Ureter (tissue), 1 donor: ENCODE data around the gene MAML2. TPM values are rescaled to one million over a fixed set of nuclear protein-coding genes. Genes with fewer than 3 reads are reported as not detected.

Experiments
- DNase-seq: peaks from one replicate; pipeline ENCODE4 v3.0.0-alpha.2; 2020; ENCODE audit warnings: low spot score
- total RNA-seq: library from RNA; stranded (reverse); gene quantifications from one replicate; pipeline ENCODE4 v1.2.4, GENCODE V29; 2023
- donor health status: DM: yes; HTN: yes; CAD: no.

The MAML2 gene
- total RNA-seq, 1 donor from 2014 or later: 35.8 TPM

DNA sequence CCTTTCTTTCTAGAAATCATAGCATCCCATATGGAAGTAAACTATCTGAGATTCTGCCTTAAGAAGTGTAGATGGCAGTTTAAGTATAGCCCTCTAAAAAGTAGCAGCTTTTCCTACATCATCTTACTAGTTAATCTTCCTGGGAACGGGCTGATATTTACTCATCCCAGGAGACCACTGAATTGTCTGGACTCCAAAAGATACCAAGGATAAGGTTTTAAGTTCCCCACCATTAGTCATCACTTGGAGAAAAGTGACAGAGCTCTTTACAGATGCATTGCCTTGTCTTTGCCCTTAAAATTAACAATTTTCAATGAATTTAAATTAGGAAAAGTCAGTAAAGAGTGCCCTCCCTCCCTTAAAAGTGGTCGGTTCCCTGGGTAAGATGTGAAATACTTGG, 129.5 kb downstream of the MAML2 start:
- DNase-seq: no peak

DNA sequence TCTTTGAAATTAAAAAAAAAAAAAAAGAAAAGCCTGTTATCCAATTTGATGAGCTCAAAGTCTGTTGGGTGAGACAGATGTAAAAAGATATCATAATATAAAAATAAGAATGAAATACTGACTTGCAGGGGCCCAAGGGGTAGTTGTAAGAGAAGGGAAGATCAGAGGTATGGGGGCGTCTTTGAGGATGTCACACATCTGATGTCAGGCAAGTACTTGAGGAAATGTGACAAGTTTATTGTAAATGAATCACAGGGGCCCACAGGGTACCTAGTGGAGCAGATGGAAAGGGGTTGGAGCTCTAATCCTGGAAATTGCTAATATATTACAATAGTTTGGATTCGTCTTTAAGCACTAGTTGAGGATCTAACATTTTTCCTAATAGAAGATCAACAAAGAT, 131.6 kb downstream of the MAML2 start:
- no peak for DNase-seq

DNA sequence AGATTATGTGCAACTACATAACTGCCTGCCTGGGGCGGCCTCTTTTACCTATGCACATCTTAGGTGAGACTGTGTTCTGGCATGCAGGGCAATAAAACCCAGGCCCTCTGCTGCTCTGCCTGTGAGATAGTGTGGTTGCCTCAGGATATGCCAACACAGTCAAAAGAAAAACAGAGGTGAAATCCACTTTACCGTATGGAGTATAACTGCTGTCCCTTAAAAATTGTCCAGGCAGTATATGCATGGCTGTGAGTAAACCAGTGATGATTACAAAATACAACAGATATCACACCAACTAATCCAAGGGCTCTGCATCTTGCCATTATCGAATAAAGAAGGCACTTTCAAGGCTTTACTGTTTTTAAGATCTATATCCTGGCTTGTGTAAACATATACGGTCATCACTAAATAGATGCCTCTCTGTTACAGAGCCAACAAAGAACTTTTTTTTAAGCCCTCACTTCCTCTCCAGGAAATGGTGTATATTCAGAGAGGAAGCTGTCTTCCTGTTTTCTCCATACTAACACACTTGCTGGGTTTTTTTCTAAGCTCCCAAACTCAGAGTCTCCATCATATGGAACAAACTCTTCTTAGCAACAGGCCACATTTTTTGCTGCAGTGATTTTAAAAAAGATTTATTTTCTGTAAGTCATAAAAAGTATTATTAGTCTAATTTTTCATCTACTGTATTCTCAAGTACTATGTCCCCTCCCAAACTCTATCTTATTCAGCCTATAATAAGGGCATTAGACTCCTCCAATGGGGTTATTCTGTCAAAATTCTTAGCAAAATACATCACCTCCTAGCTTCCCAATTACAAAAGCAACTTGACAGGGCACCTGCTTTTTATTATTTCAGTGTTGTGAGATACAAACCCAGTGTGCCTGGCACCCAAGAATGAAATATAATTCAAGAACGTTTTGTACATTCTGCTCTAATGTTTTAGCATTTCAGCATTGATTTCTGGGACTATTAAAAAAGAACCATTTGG, 135.2 kb downstream of the MAML2 start:
- no peak for DNase-seq

DNA sequence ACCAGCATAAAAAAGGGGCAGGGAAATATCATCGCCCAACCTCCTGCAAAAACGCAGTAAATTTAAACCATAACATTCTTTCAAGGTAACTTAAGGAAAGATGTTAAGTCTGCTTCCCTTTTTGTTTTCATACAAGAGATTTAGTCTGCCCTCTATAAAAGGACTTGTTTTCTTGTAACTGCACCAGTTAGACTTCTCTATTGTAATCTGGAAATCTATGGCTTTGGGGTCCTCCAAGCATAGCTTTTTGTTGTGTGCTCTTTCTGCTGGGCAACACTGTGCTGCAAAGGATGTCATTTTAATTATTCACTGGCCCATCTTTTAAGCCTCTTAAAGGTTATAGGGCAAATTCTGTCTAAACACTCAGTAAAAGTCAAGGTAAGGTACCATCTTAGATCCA, 136.0 kb downstream of the MAML2 start:
- no peak for DNase-seq

DNA sequence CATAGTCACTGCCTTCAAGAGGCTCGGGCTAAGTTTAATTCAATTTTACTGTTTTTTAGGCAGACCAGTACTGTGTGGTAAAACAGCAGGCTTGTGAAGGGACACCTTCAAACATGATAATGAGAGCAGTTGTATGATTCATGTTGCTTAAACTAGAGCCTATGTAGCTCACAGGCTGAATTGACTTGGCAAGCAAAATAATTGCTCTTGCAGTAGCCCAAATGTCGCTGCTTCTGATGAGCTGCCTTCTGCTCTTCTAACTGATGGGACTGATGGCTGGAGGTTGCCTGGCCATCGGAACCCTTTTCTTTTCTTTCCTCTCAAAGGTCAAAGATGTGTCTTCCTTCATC, 137.6 kb downstream of the MAML2 start:
- no peak for DNase-seq

DNA sequence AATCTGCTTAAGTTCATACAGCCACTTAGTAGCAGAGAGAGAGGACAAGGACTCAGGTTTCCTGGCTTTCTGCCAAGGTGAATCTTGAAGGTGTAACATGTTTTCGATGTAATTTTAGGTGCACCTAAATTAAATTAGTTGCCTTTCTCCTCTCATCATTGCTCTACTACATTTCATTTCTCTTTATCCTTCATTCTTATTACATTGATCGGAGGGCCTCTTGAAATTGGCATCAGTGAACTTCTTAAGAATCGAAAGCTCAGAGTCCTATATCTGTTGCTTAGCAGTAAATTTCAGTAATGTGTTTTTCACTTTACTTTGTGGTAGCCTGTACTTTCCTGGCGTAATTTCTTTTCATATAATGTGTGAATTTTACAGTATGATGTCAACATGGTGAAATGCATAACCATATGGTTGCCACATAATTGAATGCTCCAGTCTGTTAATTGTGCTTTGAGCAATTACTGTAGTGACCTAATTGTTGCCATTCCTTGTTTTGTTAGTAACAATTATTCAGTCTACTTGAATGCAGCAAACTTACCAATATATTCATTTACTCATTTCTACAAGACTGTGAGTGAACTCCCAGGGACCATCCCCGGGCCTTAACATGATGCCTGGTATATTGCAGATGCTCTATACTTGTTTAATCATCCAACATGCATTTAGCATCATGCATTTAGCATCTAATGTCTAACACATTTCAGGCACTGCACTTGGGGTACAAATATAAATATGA, 138.1 kb downstream of the MAML2 start:
- no peak for DNase-seq

DNA sequence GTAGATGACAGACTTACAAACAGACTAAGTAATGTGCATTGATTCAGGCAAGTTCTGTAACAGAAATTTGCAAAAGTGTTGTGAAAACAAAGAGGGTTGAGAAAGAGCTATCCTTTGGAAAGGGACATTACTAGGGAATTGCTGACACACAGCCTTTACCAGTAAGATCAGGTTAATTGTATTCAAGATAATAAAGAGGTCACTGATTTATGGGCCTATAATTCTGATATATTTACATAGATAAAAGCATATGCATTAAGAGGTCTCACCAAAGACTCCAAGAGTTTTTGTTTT, 138.7 kb downstream of the MAML2 start:
- no peak for DNase-seq

DNA sequence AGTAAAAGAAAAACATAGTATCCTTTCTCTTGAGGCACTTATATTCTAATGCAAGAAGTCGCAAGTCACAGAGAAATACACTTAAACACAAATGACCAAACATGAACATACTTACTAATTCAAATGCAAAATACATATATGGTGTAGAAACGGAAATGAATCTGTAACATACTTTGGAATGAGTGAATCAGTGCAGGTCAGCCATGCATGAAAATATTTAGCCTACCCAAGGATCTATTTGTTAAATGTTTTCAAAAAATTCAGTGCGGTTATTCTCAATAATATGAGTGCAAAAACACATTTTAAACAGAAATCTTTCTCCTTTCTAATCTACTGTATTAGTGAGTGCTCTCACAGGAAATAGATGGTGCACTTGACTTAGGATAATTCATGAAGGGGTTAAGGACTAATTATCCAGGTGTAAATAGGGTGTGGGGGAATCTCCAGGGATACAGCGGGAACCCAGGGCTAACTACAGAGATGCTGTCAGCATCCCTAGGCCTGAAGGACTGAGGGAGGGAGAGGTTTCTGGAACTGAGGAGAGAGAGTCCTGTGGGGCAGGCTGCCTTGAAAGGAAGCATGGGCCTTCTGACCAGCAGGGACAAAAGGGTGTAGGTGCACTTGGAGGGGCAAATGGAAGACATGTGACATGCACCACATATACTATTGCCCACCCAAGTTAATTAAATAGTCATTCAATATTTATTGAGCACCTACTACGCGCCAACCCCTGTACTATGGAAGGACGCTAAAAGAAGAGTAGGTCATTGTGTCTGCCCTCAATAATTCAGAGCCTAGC, 139.2 kb downstream of the MAML2 start:
- no peak for DNase-seq

DNA sequence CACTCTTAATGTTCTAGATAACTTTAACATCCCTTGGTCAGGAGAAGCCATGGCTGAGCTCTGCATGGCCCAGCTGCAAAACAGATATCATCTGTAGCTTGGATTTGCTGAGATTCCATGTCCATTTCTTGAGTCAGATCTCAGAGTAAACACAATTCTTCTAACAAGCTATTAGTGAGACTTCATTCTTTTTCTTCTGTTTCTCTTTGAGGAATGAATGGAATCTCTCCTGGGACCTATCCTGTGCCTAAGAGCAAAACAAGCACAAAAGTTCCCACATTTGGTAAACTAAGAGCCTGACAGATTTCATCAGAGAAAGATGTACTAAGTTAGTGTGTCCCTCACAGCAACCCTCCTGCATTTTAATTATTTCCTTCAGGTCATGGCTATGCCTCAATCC, 142.8 kb downstream of the MAML2 start:
- DNase-seq: no peak

DNA sequence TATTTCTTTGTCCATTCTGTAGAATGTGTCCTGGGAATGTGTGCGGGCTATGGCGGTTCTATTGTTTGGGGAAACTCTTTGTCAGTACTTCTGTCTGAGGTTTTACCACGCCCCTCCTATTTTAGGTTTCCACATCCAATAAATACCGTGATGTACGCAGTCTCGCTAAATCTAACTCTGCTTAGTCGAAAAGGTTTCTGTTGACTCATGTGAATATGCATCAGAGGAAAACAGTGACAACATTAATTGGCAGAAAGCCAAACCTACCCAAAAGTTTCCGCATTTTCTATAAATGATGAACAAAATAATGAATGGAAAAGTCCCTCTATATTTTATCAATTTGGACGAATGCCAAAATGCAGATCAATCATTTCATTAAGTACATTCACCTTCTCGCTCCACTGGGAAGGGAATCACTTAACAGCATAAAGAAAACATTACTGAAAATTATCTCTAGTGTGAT, 143.4 kb downstream of the MAML2 start:
- no peak for DNase-seq

DNA sequence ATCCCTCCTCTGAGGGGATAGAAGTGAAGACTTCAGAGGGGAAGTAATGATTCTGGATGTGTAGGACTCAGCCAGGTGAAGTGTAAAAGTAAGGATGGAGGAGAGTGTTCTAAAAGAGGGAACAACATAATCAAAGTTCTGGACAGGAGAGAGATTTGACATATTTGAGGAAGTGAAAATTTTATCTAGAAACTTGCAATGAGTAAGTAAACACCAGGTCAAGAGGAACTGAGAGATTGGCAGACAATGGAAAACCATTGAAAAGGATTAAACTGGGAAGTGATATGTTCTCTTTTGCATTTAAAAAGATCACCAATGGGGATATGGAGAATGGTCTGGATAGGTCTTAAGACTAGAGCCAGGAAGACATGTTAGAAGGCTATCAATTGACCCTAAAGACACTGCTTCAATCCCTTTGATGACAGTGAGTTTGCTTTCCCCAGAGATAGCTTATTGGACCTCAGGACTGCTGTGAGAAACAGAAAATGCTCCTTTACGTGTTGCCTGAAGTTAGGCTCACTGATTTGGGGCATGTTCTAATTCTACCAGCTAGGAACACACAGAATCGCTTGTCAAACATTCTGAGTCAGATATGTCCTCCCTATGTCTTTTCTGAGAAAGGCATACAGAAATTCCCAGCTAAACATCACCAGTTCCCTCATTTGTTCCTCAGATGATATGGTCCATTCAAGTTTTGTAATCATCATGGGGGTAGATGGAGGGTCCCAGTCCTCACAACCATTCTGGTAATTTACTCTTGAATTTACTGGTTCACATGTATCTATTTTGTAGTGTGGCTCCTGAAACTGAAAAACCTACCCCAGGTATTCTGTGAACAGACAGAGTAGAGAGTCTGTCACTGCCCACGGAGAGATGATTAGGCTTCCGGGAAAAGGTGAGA, 144.9 kb downstream of the MAML2 start:
- DNase-seq: no peak

DNA sequence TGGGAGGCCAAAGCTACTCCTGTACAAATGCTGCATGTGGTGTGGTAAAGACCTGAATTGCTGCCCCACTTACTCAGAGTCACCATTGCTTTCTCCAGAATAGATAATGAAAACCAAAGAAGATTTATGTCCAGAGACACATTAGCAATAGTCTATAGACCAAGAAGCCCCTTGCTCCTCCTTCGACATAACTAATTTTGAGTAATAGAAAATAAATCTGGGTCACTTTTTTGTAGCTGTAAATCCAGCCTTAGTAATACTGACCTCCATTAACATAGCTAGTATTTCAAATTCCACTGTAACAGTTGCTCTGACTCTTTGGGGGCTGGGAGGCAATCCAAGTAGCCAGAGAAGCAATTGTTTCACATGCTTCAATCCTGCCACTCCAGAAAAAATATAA, 145.9 kb downstream of the MAML2 start:
- DNase-seq: no peak

DNA sequence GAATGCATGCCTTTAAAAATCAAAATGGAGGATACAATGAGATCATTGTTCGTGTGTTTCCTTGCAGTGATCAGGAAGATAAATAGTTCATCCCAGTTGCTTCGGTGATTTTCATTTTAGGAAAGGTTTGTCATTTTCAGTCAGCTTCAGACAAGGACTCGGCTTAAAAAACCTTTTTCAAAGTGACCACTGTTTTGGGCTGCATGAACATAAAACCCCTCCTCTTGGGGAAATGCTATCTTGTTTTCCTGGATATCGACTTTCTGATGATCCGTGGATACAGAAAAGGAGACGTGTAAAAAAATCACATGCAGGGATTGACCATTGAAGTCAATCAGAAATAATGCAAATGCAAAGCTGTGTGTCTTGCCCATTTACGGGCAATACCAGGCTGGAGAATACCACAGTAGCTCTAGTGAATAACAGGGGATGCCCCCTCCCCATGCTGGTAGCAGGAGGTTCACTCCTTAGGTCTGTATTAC, 146.8 kb downstream of the MAML2 start:
- DNase-seq: no peak

DNA sequence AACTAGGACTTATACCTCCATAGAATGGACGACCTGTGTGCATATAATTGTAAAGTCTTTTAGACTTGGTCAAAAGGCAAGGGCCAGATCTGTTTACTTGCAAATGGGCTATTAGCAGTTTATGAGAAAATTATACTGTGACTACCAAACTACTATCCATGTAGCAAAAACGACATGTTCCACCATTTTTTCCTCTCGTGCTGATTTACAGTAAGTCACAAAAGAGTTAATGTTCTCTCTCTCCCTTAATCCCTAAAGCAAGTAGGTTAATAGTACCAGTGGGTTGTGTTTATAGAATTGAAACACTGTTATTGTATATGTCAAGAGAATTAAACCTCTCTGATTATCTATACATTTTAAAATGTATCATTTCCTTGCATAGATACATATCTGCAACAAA, 147.3 kb downstream of the MAML2 start:
- no peak for DNase-seq

DNA sequence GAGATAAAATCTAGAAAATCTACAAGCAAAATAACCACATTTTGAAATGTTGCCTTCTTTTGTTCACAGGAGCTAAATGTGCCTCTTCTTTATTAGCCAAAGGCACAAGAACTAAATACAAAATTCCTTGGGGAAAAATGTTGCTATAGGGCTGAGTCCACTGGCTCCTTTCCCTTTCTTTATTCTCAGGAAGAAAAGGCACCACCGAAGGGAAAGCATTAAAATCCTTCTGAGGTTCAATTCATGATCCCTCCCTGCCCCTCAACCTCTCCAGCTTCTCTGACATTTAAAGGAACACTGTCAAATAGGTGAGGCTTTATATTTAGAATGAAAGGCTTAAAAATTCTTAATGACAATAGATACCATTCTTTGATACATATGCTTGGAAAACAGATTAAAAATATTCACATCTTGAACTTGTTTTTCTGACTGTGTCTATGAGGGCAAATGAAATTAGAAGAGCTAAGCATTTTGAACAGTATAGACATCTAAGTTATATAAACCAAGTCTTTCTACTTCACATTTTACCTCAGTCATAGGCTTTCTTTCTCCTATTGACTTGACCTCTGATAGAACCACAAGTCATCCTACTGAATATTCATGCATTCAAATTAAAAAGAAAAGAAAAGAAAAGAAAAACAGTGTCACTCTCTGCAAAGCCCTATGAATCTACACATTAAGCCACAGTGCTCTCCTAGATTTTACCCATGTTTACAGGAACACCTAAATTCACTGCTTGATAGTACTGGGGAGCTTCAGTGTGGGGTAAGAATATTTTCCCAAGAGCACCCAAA, 148.2 kb downstream of the MAML2 start:
- DNase-seq: no peak

DNA sequence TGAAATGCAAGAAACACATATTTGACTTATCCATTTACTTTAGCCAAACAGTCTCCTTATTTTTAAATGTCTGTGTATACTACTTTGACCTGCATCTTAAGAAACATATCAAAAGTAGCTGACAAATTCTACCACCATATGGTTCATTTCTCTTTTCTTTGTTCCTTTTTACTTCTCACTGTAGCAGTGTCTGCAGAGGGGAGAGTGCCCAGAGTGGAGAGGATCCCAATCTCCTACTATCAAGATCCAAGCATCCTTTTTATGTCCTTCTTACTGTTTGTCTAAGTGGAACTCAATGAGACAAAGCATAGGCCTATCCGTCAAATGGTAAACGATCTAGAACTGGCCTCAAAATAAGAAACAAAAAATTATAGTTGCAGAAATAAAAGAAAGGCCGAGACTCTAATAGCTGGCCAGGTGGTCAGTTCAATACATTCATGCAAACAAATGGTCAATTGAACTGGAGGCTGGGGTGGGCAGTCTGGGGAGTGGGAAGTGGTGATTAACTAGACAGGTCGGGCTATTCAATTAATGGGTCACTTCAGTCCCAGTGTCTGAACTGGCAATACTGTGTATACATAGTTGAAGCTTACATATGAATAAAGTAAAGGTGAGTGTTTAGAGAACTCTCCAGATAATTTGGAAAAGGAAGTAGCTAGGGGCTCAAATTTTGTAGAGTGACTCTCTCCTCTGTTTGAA, 149.1 kb downstream of the MAML2 start:
- DNase-seq: no peak

DNA sequence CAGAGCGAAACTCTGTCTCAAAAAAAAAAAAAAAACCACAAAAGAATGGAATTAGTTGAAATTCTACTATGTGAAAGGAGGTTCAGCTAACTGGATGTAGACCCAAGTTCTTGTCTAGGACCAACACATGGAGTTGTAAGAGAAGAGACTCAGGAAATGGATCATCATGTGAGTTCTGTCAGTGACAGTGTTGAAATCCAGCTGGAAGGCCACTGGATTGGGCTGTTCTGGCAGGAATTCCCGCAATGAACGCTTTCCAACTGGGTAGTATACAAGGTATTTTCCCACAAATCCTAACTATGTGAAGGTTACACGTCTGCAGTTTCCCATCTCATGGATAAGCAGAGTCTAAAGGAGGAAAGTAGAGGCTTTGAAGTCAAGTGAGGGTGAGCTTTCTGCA, 151.2 kb downstream of the MAML2 start:
- no peak for DNase-seq

DNA sequence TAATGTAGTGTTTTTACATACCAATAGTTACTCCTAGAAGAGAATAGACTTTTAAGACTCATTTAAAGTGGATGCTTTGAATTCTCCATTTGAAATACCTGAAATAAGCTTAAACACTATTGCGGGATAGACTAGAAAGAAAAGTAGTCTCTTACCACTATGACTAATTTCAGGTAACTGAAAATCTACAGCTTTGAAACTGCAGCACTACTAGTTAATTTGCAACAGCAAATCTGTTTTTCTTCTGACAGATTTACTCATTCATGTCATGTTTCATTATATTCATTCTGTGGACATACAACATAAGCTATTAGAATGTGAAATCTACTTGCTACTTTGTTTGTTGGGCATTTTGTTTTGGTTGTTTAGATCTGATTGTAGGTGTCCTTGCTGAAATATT, 153.6 kb downstream of the MAML2 start:
- no peak for DNase-seq

DNA sequence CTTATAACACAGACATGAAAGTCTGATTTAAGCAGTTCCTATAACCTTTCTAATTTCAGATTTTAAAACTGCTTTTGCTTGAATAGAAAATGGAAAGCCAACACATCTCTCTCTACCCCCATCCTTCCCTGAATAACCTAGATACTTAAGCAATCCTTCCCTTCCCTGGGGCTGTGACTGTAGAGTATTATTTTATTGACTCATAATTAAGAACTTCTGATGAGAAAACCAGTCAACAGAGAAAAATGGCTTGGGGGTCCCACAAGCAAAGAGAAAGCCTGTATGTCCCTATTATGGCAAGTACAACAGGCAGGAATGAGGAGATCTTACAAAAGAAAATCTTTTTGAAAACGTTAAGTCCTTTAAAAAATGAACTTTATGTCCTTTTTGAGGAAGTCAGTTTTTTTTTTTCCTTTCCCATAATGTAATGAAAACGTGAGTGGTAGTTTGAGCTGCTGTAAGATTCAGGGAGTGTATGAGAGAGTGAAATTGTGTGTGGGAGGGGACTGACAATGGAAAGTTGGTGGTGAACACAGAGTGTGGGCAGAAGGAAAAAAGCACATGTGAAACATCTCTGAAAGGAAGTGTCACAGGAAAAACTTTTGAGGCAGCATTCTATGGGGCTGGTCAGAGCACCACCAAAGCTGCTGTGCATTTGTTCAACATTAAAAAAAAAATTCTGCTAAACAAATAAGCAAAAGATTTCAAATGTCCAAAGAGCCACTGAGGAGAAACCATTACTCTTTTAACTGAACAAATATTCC, 154.6 kb downstream of the MAML2 start:
- no peak for DNase-seq
